K562 (cell line): Measurements from ENCODE around the gene RALGPS1. TPM values are rescaled to one million over a fixed set of nuclear protein-coding genes. Genes with fewer than 3 reads are reported as not detected.

Source experiments
- ATAC-seq: fragments of 200-7000 bp; cut with Tn5 transposase; 3 replicates; pipeline ENCODE4 v1.9.1; 2020; ENCODE audit warnings: moderate library complexity
- BruUV-seq: library from RNA; stranded (reverse); fragments of 400-500 nt; replicated peaks from 2 replicates; lab custom pipeline; 2021; lab: Mats Ljungman, UMichigan
- CTCF ChIA-PET: fragments of 300-600 bp; formaldehyde crosslinking; extraction: SDS; loops from one replicate; lab custom pipeline; 2021; ENCODE audit warnings: low intra/inter-chr PET ratio; lab: Yijun Ruan, JAX
- POLR2A ChIA-PET: fragments of 300-600, 350-650 bp; sonication (Branson Sonifier 250); formaldehyde crosslinking; extraction: SDS; loops from one replicate; lab custom pipeline; 2021; ENCODE audit warnings: antibody characterized with exemption, inconsistent platforms; lab: Yijun Ruan, JAX
- DNase-seq, 4 experiments: peaks; one replicate each; pipeline versions ENCODE4 v3.0.0 to v3.0.0-alpha.2; 2011 to 2018; ENCODE audit warnings: low spot score in 3 of 4, mixed read lengths in 3 of 4; ENCODE audit errors: extremely low read depth in 1 of 4
- FAIRE-seq: peaks from 2 replicates; lab custom pipeline; 2011; peaks lifted over from hg19 to GRCh38; lab: Jason Lieb, UNC
- H2AFZ ChIP-seq: 2 replicates; pipeline ENCODE4 v1.6.0; 2011; ENCODE audit warnings: low read depth, low read length, control low read depth, inconsistent platforms
- H3K27ac ChIP-seq: fragments of 200-600 bp; 3 replicates; pipeline ENCODE4 v1.8.0; 2011; ENCODE audit warnings: low read depth, mild to moderate bottlenecking, control low read depth, inconsistent platforms, low read length, moderate library complexity, mixed read lengths; ENCODE audit errors: extremely low read depth
- H3K27me3 ChIP-seq, 2 experiments: fragments of 300-600 bp in 1 of 2; 2 replicates in 1 of 2; 3 replicates in 1 of 2; pipeline versions ENCODE4 v1.6.0 to v1.8.0; 2011; ENCODE audit warnings: inconsistent platforms in 2 of 2, low read length in 2 of 2, mild to moderate bottlenecking in 1 of 2, mixed read lengths in 1 of 2, moderate library complexity in 1 of 2; ENCODE audit not compliant: control insufficient read depth in 2 of 2, insufficient read depth in 2 of 2
- H3K36me3 ChIP-seq: fragments of 300-600 bp; 3 replicates; pipeline ENCODE4 v1.8.0; 2011; ENCODE audit warnings: mild to moderate bottlenecking, low read length, inconsistent platforms; ENCODE audit not compliant: control insufficient read depth, insufficient read depth
- H3K4me1 ChIP-seq, 2 experiments: fragments of 200-600 bp in 1 of 2; replicated peaks in 1 of 2; 2 replicates in 1 of 2; 3 replicates in 1 of 2; pipeline versions ENCODE4 v1.5.1 to v1.8.0; 2011; ENCODE audit warnings: inconsistent platforms in 2 of 2, low read length in 2 of 2, mild to moderate bottlenecking in 1 of 2, mixed read lengths in 1 of 2, moderate library complexity in 1 of 2; ENCODE audit not compliant: control insufficient read depth in 2 of 2, insufficient read depth in 2 of 2
- H3K4me2 ChIP-seq: 2 replicates; pipeline ENCODE4 v1.6.1; 2011; ENCODE audit warnings: low read length, control low read depth, inconsistent platforms, mixed read lengths; ENCODE audit not compliant: insufficient read depth
- H3K4me3 ChIP-seq: fragments of 200-600 bp; sonication (generic), shearing (Covaris generic); 2 replicates; pipeline ENCODE4 v1.5.1; 2016; ENCODE audit warnings: control low read depth, inconsistent platforms
- H3K79me2 ChIP-seq: fragments of 200-600 bp; 3 replicates; pipeline ENCODE4 v1.8.0; 2011; ENCODE audit warnings: low read length, inconsistent platforms; ENCODE audit not compliant: control insufficient read depth, insufficient read depth
- H3K9ac ChIP-seq, 2 experiments: 2 replicates each; pipeline versions ENCODE4 v1.6.0 to v1.6.1; 2011; ENCODE audit warnings: low read depth in 2 of 2, low read length in 2 of 2, control low read depth in 1 of 2, inconsistent platforms in 1 of 2, mild to moderate bottlenecking in 1 of 2, mixed read lengths in 1 of 2; ENCODE audit not compliant: insufficient read depth in 1 of 2
- H3K9me1 ChIP-seq: one replicate; pipeline ENCODE4 v1.6.0; 2011; ENCODE audit warnings: inconsistent platforms, mild to moderate bottlenecking, low read length, moderate library complexity; ENCODE audit not compliant: control insufficient read depth, insufficient read depth
- H3K9me3 ChIP-seq: replicated peaks from 2 replicates; pipeline ENCODE4 v1.5.1; 2011; ENCODE audit warnings: low read depth, low read length, inconsistent platforms; ENCODE audit not compliant: control insufficient read depth, insufficient read depth
- H4K20me1 ChIP-seq: replicated peaks from 2 replicates; pipeline ENCODE4 v1.6.1; 2011; ENCODE audit warnings: low read length, inconsistent platforms, mixed read lengths; ENCODE audit not compliant: control insufficient read depth, insufficient read depth
- BACH1 ChIP-seq: fragments of 200-800 bp; sonication (Bioruptor generic); IDR thresholded peaks from 2 replicates; pipeline ENCODE4 v1.6.1; 2016; ENCODE audit warnings: missing genetic modification characterization, missing compliant biosample characterization
- ELF4 ChIP-seq: fragments of 450-650 bp; formaldehyde crosslinking; IDR thresholded peaks from 2 replicates; pipeline ENCODE4 v1.4.0; 2022; ENCODE audit warnings: missing genetic modification characterization
- HDAC3 ChIP-seq: fragments of 450-650 bp; IDR thresholded peaks from 2 replicates; pipeline ENCODE4 v1.6.1; 2018; ENCODE audit warnings: borderline replicate concordance, mild to moderate bottlenecking, moderate library complexity; ENCODE audit not compliant: partially characterized antibody
- KDM4B ChIP-seq, 2 experiments: fragments of 450-650 bp in 1 of 2; sonication (generic) in 1 of 2; IDR thresholded peaks; 2 replicates each; pipeline ENCODE4 v1.6.1; 2016 to 2017; ENCODE audit warnings: borderline replicate concordance in 2 of 2, antibody characterized with exemption in 1 of 2, low read depth in 1 of 2, mild to moderate bottlenecking in 1 of 2
- MAFF ChIP-seq: IDR thresholded peaks from 2 replicates; pipeline ENCODE4 v1.6.1; 2012; ENCODE audit warnings: low read length, improper control_type of control experiment
- MYC ChIP-seq, 2 experiments: fragments of 250-450 bp in 1 of 2; sonication (Bioruptor Pico) in 1 of 2; IDR thresholded peaks; 2 replicates each; pipeline versions ENCODE4 v1.5.1 to v1.6.1; 2012 to 2021; ENCODE audit warnings: low read depth in 2 of 2, borderline replicate concordance in 1 of 2, improper control_type of control experiment in 1 of 2, low read length in 1 of 2, mild to moderate bottlenecking in 1 of 2, moderate library complexity in 1 of 2
- NR3C1 ChIP-seq: sonication (generic); formaldehyde crosslinking; IDR thresholded peaks from 2 replicates; pipeline ENCODE4 v1.8.1; 2022; ENCODE audit warnings: missing genetic modification reagents
- NRF1 ChIP-seq, 2 experiments: fragments of 450-650 bp; IDR thresholded peaks in 1 of 2; conservative IDR thresholded peaks in 1 of 2; 2 replicates each; pipeline ENCODE4 v1.6.1; 2014; ENCODE audit warnings: mild to moderate bottlenecking in 2 of 2
- PHF21A ChIP-seq: fragments of 450-650 bp; IDR thresholded peaks from 2 replicates; pipeline ENCODE4 v1.6.1; 2017; ENCODE audit warnings: low read depth, borderline replicate concordance
- RBBP5 ChIP-seq: fragments of 200-600 bp; sonication (generic); IDR thresholded peaks from 2 replicates; pipeline ENCODE4 v1.6.1; 2012; ENCODE audit warnings: borderline replicate concordance, mild to moderate bottlenecking, low read length, control low read depth, inconsistent platforms; ENCODE audit not compliant: insufficient read depth, poor library complexity, severe bottlenecking
- TCF3 ChIP-seq: sonication (generic); formaldehyde crosslinking; IDR thresholded peaks from 2 replicates; pipeline ENCODE4 v1.4.0; 2020; ENCODE audit warnings: mild to moderate bottlenecking, missing genetic modification reagents
- TEAD1 ChIP-seq, 2 experiments: fragments of 450-650 bp in 1 of 2; sonication (generic) in 1 of 2; formaldehyde crosslinking; IDR thresholded peaks; 2 replicates each; pipeline versions ENCODE4 v1.4.0 to v1.8.0; 2020 to 2022; ENCODE audit warnings: mild to moderate bottlenecking in 2 of 2, missing genetic modification reagents in 1 of 2
- WHSC1 ChIP-seq: IDR thresholded peaks from one replicate; pipeline ENCODE4 v1.6.1; 2012; ENCODE audit warnings: low read length, control low read depth, inconsistent platforms
- WGBS: fragments of 100-300 bp; shearing (Covaris generic); methylation state at CpG from one replicate; pipeline ENCODE4 v1.1.6; 2016; ENCODE audit warnings: low coverage, mixed read lengths; ENCODE audit not compliant: insufficient coverage; ENCODE audit errors: missing lambda C conversion rate; 5-methylcytosine and 5-hydroxymethylcytosine counted together
- in situ Hi-C: fragments of 300-500 bp; cut with MboI; formaldehyde crosslinking; loops from 4 replicates; pipeline ENCODE4 v1.15.0; 2018; ENCODE audit warnings: inconsistent platforms, mixed read lengths
- intact Hi-C: fragments of 100-400 bp; cut with micrococcal nuclease; formaldehyde crosslinking; loops from 2 replicates; pipeline ENCODE4 v1.14.2; 2022
- polyA plus RNA-seq, 8 experiments: library from polyadenylated mRNA; depleted of rRNA in 4 of 8; stranded (reverse) in 5 of 8; unstranded in 3 of 8; fragments of >200 nt; fragmentation: Nextera tagmentation in 2 of 8; fragmentation: Illumina TruSeq in 1 of 8; extraction: Ambion mirVana in 2 of 8; extraction: Trizol in 1 of 8; gene quantifications; 2 replicates each; pipeline versions ENCODE4 v1.2.1 to v1.2.3, GENCODE V29; 2011 to 2014; ENCODE audit warnings: inconsistent platforms in 1 of 8, missing spikeins in 1 of 8
- total RNA-seq, 7 experiments: library from RNA; depleted of rRNA in 6 of 7; stranded (reverse); fragments of >200 nt in 6 of 7; fragmentation: Illumina TruSeq in 2 of 7; extraction: Trizol in 2 of 7; gene quantifications; 2 replicates each; pipeline versions ENCODE4 v1.2.1 to v1.2.3, GENCODE V29; 2011 to 2021; ENCODE audit warnings: low replicate concordance in 1 of 7
- TF ChIP-seq, protein P1 (sequence below): fragments of 200-800 bp; sonication (Bioruptor generic); IDR thresholded peaks from 2 replicates; pipeline ENCODE4 v1.6.1; 2017; ENCODE audit warnings: missing genetic modification characterization, missing compliant biosample characterization
- TF ChIP-seq, protein P2 (sequence below): sonication (generic); formaldehyde crosslinking; IDR thresholded peaks from 2 replicates; pipeline ENCODE4 v1.9.0; 2022; ENCODE audit warnings: mild to moderate bottlenecking, missing genetic modification reagents
- TF ChIP-seq, protein P3 (sequence below): fragments of 450-650 bp; formaldehyde crosslinking; IDR thresholded peaks from 2 replicates; pipeline ENCODE4 v1.4.0; 2022; ENCODE audit warnings: missing genetic modification characterization
- TF ChIP-seq, protein P4 (sequence below): fragments of 450-650 bp; IDR thresholded peaks from 2 replicates; pipeline ENCODE4 v1.6.1; 2016

Gene RALGPS1
- total and polyA plus RNA-seq, 9 of the 15 experiments (the other 6 are each of a cell fraction or from before 2014, with no cell fraction given) = 0.04 to 2.6 (median 1.5) TPM

DNA sequence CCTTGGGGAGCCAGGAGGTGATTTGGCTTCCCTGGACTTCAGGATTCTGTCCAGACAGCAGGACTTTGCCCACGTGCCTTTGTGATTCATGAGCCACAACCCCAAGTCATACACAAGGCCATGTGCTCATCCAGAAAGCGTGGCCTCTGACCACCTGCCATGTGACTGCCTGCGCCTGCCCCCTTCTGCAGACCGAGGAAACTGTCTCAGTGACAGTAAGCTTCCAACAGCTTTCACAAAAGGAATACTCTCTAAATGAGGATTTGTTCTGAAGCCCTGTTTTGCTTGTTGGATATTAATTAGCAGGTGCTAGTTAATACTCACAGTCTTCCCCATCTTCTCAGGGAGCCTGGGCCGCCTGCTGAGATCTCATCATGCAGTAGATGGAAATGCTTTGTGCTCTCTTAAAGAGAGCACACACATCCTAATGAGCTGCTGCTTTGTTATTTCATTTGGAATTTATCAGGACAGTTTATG is 244.8 kb downstream of the RALGPS1 start:
- Histone ChIP-seq H3K27ac (no peak overlapping the region), H3K79me2 (no peaks in the 10 kb centered on the region), H3K4me3 (no peak overlapping the region), H3K4me1 (peaks cover 0 to 2% of the 10 kb centered on the region in 2 experiments; a peak in 1 of 5 replicates), H4K20me1 (no peaks in the 10 kb centered on the region), H3K36me3 (no peaks in the 10 kb centered on the region), H2AFZ (peak overlapping the region; percentile 84), H3K9ac (no peak overlapping the region), H3K9me1 (no peaks in the 10 kb centered on the region), H3K4me2 (no peak overlapping the region), H3K27me3 (peaks cover 4 to 9% of the 10 kb centered on the region in 2 experiments; a peak in 3 of 5 replicates), H3K9me3 (no peaks in the 10 kb centered on the region)
- intact Hi-C loops (no loop called here), in situ Hi-C loops (no loop called here)
- ChIA-PET POLR2A (interaction anchor here (0.6 to 1.6 kb wide), 4 partner anchors 9 to 30 kb away, joined by 3 to 7 read pairs (median 3); no protein-coding TSS in a partner anchor), CTCF (no interaction called here)
- DNase-seq (peak in 2 of 4 experiments; percentile 27 to 37), FAIRE-seq (peak; percentile 66), ATAC-seq (peak; percentile 82)
- no TSS peak for BruUV-seq
- WGBS = 32% methylated on average over 5 of the region's 5 CpGs
- TF ChIP-seq, protein P1, sequence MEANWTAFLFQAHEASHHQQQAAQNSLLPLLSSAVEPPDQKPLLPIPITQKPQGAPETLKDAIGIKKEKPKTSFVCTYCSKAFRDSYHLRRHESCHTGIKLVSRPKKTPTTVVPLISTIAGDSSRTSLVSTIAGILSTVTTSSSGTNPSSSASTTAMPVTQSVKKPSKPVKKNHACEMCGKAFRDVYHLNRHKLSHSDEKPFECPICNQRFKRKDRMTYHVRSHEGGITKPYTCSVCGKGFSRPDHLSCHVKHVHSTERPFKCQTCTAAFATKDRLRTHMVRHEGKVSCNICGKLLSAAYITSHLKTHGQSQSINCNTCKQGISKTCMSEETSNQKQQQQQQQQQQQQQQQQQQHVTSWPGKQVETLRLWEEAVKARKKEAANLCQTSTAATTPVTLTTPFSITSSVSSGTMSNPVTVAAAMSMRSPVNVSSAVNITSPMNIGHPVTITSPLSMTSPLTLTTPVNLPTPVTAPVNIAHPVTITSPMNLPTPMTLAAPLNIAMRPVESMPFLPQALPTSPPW (CRISPR knock-in tag) = peak; percentile 41; the same call in 1 of the 2 replicates
- TF ChIP-seq HDAC3 = no peak
- TF ChIP-seq, protein P2, sequence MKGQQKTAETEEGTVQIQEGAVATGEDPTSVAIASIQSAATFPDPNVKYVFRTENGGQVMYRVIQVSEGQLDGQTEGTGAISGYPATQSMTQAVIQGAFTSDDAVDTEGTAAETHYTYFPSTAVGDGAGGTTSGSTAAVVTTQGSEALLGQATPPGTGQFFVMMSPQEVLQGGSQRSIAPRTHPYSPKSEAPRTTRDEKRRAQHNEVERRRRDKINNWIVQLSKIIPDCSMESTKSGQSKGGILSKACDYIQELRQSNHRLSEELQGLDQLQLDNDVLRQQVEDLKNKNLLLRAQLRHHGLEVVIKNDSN (CRISPR knock-in tag) = peak; percentile 91
- TF ChIP-seq KDM4B (IDR thresholded peaks at IDR 0.05; ENCODE audit: borderline replicate concordance in 2 of 2, low read depth in 1 of 2) = no peak
- peak in 1 of 2 experiments; percentile 31; a peak in 1 of 4 replicates for TF ChIP-seq TEAD1 (CRISPR knock-in tag; IDR thresholded peaks at IDR 0.05)
- peak; percentile 69 for TF ChIP-seq BACH1 (tag)
- no peak for TF ChIP-seq WHSC1
- no peak for TF ChIP-seq MAFF
- no peak for TF ChIP-seq ELF4 (CRISPR knock-in tag)
- TF ChIP-seq, protein P3, sequence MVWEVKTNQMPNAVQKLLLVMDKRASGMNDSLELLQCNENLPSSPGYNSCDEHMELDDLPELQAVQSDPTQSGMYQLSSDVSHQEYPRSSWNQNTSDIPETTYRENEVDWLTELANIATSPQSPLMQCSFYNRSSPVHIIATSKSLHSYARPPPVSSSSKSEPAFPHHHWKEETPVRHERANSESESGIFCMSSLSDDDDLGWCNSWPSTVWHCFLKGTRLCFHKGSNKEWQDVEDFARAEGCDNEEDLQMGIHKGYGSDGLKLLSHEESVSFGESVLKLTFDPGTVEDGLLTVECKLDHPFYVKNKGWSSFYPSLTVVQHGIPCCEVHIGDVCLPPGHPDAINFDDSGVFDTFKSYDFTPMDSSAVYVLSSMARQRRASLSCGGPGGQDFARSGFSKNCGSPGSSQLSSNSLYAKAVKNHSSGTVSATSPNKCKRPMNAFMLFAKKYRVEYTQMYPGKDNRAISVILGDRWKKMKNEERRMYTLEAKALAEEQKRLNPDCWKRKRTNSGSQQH (CRISPR knock-in tag) = no peak
- TF ChIP-seq NR3C1 (CRISPR knock-in tag) = 0 out of 2 replicates have a peak, but pooled peaks have one; percentile 43
- TF ChIP-seq TCF3 (CRISPR knock-in tag) = no peak
- no peak for TF ChIP-seq PHF21A
- TF ChIP-seq NRF1 (conservative IDR thresholded peaks at IDR 0.05 in 1 of 2, IDR thresholded peaks at IDR 0.05 in 1 of 2) = peak; percentile 26 to 44; a peak in 2 of 4 replicates
- TF ChIP-seq MYC (IDR thresholded peaks at IDR 0.05; ENCODE audit: low read depth, low read length) = peak; percentile 97
- peak; percentile 79; the same call in 1 of the 2 replicates for TF ChIP-seq MYC (CRISPR knock-in tag; IDR thresholded peaks at IDR 0.05; ENCODE audit: borderline replicate concordance, low read depth)
- TF ChIP-seq, protein P4, sequence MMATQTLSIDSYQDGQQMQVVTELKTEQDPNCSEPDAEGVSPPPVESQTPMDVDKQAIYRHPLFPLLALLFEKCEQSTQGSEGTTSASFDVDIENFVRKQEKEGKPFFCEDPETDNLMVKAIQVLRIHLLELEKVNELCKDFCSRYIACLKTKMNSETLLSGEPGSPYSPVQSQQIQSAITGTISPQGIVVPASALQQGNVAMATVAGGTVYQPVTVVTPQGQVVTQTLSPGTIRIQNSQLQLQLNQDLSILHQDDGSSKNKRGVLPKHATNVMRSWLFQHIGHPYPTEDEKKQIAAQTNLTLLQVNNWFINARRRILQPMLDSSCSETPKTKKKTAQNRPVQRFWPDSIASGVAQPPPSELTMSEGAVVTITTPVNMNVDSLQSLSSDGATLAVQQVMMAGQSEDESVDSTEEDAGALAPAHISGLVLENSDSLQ = 0 out of 2 replicates have a peak, but pooled peaks have one; percentile 9
- TF ChIP-seq RBBP5 = no peak
